IMR-90 (cell line): ENCODE data around the gene HOMER3. TPM values are rescaled to one million over a fixed set of nuclear protein-coding genes. Genes with fewer than 3 reads are reported as not detected.

Experiments used
- polyA plus RNA-seq, 3 experiments: library from polyadenylated mRNA; depleted of rRNA; stranded (reverse); fragments of >200 nt; gene quantifications; 2 replicates each; pipeline ENCODE4 v1.2.3, GENCODE V29; 2012; ENCODE audit warnings: low replicate concordance in 1 of 3
- total RNA-seq: library from RNA; depleted of rRNA; stranded (reverse); fragments of >200 nt; gene quantifications from 2 replicates; pipeline ENCODE4 v1.2.3, GENCODE V29; 2012; rRNA removed

The HOMER3 gene
- total and polyA plus RNA-seq, 2 of the 4 experiments (the other 2 are of a cell fraction), result 53.4 to 77.0 TPM

Other genes with a start within 250 kb of the HOMER3 start
- gene COMP, start 149.9 kb downstream of the HOMER3 start, total RNA-seq, result under 0.01 TPM in 2 replicates
- gene COMP, start 149.9 kb downstream of the HOMER3 start, polyA plus RNA-seq (2012; rRNA removed), result 0.34 and 0.43 TPM in 2 replicates
- gene UPF1, start 109.3 kb downstream of the HOMER3 start, total RNA-seq, result 31.2 and 31.4 TPM in 2 replicates
- 39.2 and 50.3 TPM in 2 replicates for gene UPF1, start 109.3 kb downstream of the HOMER3 start, polyA plus RNA-seq (2012; rRNA removed)
- 0.56 and 0.90 TPM in 2 replicates for gene CERS1, start 45.1 kb downstream of the HOMER3 start, total RNA-seq
- 4.1 and 4.3 TPM in 2 replicates for gene CERS1, start 45.1 kb downstream of the HOMER3 start, polyA plus RNA-seq (2012; rRNA removed)
- gene COPE, start 21.8 kb downstream of the HOMER3 start, total RNA-seq, result 310 and 347 TPM in 2 replicates
- 461 and 500 TPM in 2 replicates for gene COPE, start 21.8 kb downstream of the HOMER3 start, polyA plus RNA-seq (2012; rRNA removed)
- gene DDX49, start 21.5 kb downstream of the HOMER3 start, total RNA-seq, result 50.9 and 55.8 TPM in 2 replicates
- 52.1 and 61.9 TPM in 2 replicates for gene DDX49, start 21.5 kb downstream of the HOMER3 start, polyA plus RNA-seq (2012; rRNA removed)
- 23.3 and 25.8 TPM in 2 replicates for gene SUGP2, start 92.3 kb upstream of the HOMER3 start, total RNA-seq
- 58.5 and 69.2 TPM in 2 replicates for gene SUGP2, start 92.3 kb upstream of the HOMER3 start, polyA plus RNA-seq (2012; rRNA removed)
- gene ARMC6, start 92.4 kb upstream of the HOMER3 start, total RNA-seq, result 46.7 and 52.7 TPM in 2 replicates
- 41.5 and 44.7 TPM in 2 replicates for gene ARMC6, start 92.4 kb upstream of the HOMER3 start, polyA plus RNA-seq (2012; rRNA removed)
- 1.9 and 2.0 TPM in 2 replicates for gene SLC25A42, start 122.8 kb upstream of the HOMER3 start, total RNA-seq
- 8.6 and 9.9 TPM in 2 replicates for gene SLC25A42, start 122.8 kb upstream of the HOMER3 start, polyA plus RNA-seq (2012; rRNA removed)
- 11.1 TPM in 2 replicates for gene TMEM161A, start 197.3 kb upstream of the HOMER3 start, total RNA-seq
- gene TMEM161A, start 197.3 kb upstream of the HOMER3 start, polyA plus RNA-seq (2012; rRNA removed), result 34.8 and 45.9 TPM in 2 replicates
- under 0.01 and 0.18 TPM in 2 replicates for gene MEF2B, start 229.0 kb upstream of the HOMER3 start, total RNA-seq
- gene MEF2B, start 229.0 kb upstream of the HOMER3 start, polyA plus RNA-seq (2012; rRNA removed), result 0.80 and 0.94 TPM in 2 replicates